Measurements from ENCODE around the gene ANO3.
"Not testable (repeated sequence)": the region's sequence is repeated elsewhere in the genome, so short reads cannot be mapped to it uniquely, and the experiment has no call there.

ANO3 gene

DNA sequence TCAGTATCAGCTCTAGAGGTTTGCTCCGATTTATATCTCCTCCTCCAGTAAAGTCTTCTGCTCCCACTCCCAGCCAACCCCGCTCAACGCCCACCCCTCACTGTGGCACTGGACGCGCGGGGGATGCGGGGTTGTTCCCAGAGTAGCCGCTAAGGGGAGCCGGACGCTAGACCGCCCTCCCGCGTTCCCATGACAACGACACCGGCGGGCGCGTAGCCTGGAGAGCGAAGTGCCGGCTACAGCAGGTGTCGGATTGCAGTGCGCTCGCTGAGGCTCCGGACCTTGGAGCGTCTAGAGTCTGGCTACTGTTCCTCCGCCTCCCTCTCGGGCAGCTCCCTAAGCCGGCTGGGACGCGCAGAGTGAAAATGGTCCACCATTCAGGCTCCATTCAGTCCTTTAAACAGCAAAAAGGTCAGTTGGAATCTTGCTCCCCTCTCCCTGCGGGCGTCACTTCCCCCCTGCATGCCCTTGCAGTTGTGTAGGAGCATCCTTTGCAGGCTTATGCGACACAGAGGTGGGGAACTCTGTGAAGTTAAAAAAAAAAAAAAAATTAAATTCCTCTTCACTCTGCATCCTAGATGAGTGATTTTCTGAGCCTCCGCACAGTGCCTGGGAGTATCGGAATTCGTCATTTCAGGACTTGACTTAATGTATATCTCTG lies at the start of gene ANO3:
Gene ANO3 (plus strand): TSS at position 220 of the 661 bp plus-strand sequence. CDS start 146 bp downstream, at position 366.
- peak within 1 kb of the TSS; percentile 37 for H3K4me3 ChIP-seq (replicated peaks; ENCODE audit: low read depth, low read length)
- peak; percentile 82 for DNase-seq (ENCODE audit: low read depth)
- TF ChIP-seq, protein P1, sequence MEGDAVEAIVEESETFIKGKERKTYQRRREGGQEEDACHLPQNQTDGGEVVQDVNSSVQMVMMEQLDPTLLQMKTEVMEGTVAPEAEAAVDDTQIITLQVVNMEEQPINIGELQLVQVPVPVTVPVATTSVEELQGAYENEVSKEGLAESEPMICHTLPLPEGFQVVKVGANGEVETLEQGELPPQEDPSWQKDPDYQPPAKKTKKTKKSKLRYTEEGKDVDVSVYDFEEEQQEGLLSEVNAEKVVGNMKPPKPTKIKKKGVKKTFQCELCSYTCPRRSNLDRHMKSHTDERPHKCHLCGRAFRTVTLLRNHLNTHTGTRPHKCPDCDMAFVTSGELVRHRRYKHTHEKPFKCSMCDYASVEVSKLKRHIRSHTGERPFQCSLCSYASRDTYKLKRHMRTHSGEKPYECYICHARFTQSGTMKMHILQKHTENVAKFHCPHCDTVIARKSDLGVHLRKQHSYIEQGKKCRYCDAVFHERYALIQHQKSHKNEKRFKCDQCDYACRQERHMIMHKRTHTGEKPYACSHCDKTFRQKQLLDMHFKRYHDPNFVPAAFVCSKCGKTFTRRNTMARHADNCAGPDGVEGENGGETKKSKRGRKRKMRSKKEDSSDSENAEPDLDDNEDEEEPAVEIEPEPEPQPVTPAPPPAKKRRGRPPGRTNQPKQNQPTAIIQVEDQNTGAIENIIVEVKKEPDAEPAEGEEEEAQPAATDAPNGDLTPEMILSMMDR (IDR thresholded peaks at IDR 0.05; ENCODE audit: low read length, missing control alignments): peak; percentile 60

DNA sequence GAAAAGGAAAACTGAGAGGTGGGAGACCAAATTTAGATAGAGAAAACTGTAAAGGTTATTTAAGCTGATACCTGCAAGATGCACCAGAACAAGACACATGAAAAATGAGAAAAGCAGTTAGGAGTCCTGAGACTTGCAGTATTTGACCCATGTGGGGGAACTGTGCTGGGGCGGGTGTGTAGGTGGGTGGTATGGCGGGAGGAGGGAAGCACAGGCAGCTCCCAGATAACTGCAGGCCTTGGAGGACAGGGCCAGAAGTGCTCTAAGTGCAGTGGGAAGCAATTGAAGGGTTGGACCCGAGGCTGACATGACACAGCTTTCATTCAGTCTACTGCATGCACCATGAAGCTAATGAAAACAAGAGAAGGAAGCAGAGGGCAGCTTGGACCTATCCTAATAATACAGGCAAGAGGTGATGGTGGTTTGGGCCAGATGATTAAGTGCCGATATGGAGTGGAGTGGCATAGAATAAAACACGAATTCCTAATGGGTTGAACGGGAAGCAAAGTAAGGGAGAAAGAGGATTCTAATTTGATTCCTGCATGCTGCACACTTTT lies 48.0 kb upstream of the ANO3 start:
- DNase-seq (ENCODE audit: low read depth): no peak
- H3K4me3 ChIP-seq (replicated peaks; ENCODE audit: low read depth, low read length): peak overlapping the region; percentile 64
- TF ChIP-seq, protein P1 (IDR thresholded peaks at IDR 0.05; ENCODE audit: low read length, missing control alignments): no peak

DNA sequence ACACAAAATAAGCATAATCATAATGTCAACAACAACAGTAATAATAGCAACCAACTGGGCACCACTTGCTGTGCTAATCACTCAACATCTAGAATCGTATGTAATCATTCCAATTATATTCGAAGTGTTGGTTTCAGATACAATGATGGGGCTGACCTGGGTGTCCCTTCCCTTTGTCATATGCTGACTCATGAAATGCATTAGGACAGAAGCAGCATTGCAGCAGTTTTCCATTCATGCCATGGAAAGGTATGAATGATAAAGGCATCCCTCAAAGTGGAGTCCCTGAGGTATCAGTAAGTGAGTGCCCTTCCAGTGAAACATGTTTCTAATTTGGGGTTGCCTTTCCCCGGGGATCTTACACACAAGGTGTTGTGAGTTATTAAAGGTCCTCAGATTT lies 46.3 kb upstream of the ANO3 start:
- H3K4me3 ChIP-seq (replicated peaks; ENCODE audit: low read depth, low read length): no peak overlapping the region
- DNase-seq (ENCODE audit: low read depth): no peak
- TF ChIP-seq, protein P1 (IDR thresholded peaks at IDR 0.05; ENCODE audit: low read length, missing control alignments): no peak

DNA sequence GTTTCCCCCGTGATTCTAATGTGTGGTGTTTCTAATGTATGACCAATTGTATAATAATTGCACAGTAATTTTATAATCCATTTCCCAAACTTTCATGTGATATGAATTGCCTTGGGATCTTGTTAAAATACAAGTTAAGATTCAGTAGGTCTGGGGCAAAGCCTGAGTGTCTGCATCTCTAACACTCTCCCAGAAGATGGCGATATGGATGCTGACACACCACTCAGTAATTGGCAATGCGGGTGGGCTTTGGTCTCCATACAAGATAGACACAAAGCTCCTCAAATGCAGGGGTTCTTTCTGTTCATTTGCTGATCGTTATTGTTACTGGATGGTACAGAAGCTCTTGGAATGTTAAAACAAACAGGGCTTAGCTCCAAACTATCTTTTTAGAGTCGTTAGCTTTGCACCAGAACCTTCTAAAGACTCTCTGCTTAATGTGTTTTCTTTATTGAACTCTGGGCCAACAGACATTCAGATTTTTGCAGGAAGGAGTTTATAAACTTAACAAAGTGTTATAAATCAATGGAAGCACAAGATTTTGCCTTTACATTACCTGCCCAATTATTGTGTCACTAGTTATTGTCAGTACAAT lies 45.4 kb upstream of the ANO3 start:
- peak; percentile 44 for DNase-seq (ENCODE audit: low read depth)
- no peak overlapping the region for H3K4me3 ChIP-seq (replicated peaks; ENCODE audit: low read depth, low read length)
- TF ChIP-seq, protein P1 (IDR thresholded peaks at IDR 0.05; ENCODE audit: low read length, missing control alignments): peak; percentile 69

DNA sequence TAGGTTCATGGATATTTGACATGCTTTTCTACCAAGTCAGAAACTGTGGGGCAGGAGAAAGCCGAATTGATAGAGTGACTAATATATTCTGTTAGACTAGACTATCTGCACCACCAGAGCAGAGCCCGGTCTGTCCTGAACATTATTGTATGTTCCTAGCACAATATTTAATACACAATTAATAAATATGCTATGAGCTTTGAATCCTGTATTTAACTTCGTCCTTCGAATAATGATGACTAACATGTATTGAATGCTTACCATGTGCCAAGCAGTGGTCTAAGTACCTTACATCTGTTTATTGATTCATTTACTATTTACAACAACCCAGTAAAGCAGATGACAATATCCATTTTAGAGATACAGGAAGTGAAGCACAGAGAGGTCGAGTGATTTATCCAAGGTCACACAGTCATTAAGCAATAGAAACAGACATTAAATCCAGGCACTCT lies 44.8 kb upstream of the ANO3 start:
- TF ChIP-seq, protein P1 (IDR thresholded peaks at IDR 0.05; ENCODE audit: low read length, missing control alignments): no peak
- no peak for DNase-seq (ENCODE audit: low read depth)

DNA sequence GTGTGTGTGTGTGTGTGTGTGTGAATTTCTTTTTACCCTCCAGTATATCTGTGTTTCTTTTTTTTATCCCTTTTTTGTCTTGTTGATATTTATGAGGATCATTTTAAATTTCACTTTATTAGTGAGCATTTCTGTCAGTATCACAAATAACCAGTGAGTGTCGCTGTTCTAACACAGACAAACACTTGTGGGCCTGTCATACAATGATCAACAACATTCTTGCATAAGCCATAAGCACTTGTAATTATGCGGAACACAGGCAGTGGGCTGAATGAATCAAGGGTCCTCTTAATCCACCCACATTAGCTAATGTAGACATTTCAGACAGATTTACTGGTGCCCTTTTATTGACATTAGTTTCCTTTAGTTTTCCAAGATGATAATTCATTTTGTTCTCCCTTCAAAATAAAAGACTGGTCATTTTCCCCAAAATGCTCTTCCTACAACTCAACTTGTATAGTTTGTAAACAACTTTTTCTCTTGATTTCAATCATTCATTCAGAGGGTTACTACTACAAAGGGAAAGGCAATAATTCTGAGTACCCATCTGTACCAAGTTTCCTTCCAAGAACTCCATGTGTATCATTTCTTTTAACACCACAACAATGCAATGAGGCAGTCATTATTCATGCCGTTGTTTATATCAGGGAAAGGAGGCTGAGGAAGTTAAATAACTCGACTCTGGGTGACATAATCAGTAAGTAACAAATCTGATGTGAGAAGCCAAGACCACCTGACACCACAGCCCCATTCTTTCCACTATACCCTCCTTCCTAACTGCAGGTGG lies 34.5 kb upstream of the ANO3 start:
- peak; percentile 87 for DNase-seq (ENCODE audit: low read depth)
- TF ChIP-seq, protein P1 (IDR thresholded peaks at IDR 0.05; ENCODE audit: low read length, missing control alignments): peak; percentile 76
- H3K4me3 ChIP-seq (replicated peaks; ENCODE audit: low read depth, low read length): no peak overlapping the region

More for the DNA sequence above, 44.8 kb upstream of the ANO3 start:
- H3K4me3 ChIP-seq (replicated peaks; ENCODE audit: low read depth, low read length): no peak overlapping the region

DNA sequence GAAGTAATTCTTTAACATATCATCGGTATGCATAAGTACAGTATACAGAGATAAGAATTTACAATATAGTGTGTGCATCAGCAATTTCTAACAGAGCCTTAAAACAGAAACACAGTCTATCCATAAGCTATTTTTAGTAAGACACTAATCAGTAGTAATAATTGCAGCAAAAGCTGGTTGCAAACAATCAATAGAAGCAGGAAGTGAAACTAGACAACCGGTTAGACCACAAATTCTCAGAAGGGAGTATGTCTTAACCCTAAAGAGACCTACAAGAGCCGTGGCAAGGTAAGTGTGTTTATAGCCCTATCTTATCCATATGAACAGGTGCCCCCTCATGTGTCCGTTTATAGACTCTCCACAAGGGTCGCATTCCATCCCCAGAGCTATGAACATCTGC lies 15.6 kb upstream of the ANO3 start:
- DNase-seq (ENCODE audit: low read depth); H3K4me3 ChIP-seq (replicated peaks; ENCODE audit: low read depth, low read length): not testable (repeated sequence)
